Body of pancreas (tissue), 4 donors: ENCODE results near the gene FAS. TPM values are rescaled to one million over a fixed set of nuclear protein-coding genes. Genes with fewer than 3 reads are reported as not detected.

Experiments
- ATAC-seq: fragments of 150-250 bp; one replicate; pipeline ENCODE4 v1.9.1; 2016
- DNase-seq, 4 donors: peaks; one replicate each; pipeline ENCODE4 v3.0.0-alpha.2; 2019
- H3K27ac ChIP-seq, 4 donors: fragments of 200-600 bp; sonication (generic); 1 replicate in 3 of 4; 2 replicates in 1 of 4; pipeline versions ENCODE4 v1.5.1 to v1.6.1; 2016 to 2019; ENCODE audit warnings: mild to moderate bottlenecking in 1 of 4, mixed read lengths in 1 of 4, moderate library complexity in 1 of 4
- H3K27me3 ChIP-seq, 2 donors: fragments of 200-600 bp; sonication (generic); one replicate each; pipeline ENCODE4 v1.6.0; 2016; ENCODE audit warnings: mild to moderate bottlenecking in 1 of 2
- H3K36me3 ChIP-seq, 2 donors: fragments of 200-600 bp; sonication (generic); replicated peaks in 1 of 2; 2 replicates each; pipeline ENCODE4 v1.5.1; 2016; ENCODE audit warnings: low read depth in 2 of 2; ENCODE audit not compliant: insufficient read depth in 1 of 2
- H3K4me1 ChIP-seq: fragments of 200-600 bp; sonication (generic); one replicate; pipeline ENCODE4 v1.6.0; 2016
- H3K4me3 ChIP-seq, 2 donors: fragments of 200-600 bp; sonication (generic); 1 replicate in 1 of 2; 2 replicates in 1 of 2; pipeline ENCODE4 v1.5.1; 2016 to 2019
- H3K9me3 ChIP-seq, 3 donors: fragments of 200-600 bp; sonication (generic); 1 replicate in 2 of 3; 2 replicates in 1 of 3; pipeline ENCODE4 v1.5.1; 2016
- POLR2A ChIP-seq, 3 donors: fragments of 450-650 bp; IDR thresholded peaks; one replicate each; pipeline ENCODE4 v1.6.1; 2016; ENCODE audit warnings: antibody characterized with exemption in 3 of 3, mild to moderate bottlenecking in 2 of 3
- WGBS, 2 donors: methylation state at CpG; one replicate each; pipeline ENCODE4 v1.1.5; 2017; 5-methylcytosine and 5-hydroxymethylcytosine counted together
- intact Hi-C: fragments of 100-400 bp; cut with DNase I; formaldehyde crosslinking; loops from one replicate; pipeline ENCODE4 v1.15.1; 2023
- total RNA-seq, 2 donors: library from RNA; depleted of rRNA; stranded (reverse); fragments of >200 nt; gene quantifications; one replicate each; pipeline ENCODE4 v1.1.0, GENCODE V29; 2016
- TF ChIP-seq, protein P1 (sequence below), 7 experiments: fragments of 450-650 bp in 4 of 7; fragments of 200-600 bp in 3 of 7; sonication (generic) in 3 of 7; IDR thresholded peaks; one replicate each; pipeline ENCODE4 v1.5.1; 2016 to 2019; ENCODE audit warnings: antibody characterized with exemption in 7 of 7

The FAS gene
- total RNA-seq, 2 donors from 2014 or later = 13.7 to 22.1 TPM

DNA sequence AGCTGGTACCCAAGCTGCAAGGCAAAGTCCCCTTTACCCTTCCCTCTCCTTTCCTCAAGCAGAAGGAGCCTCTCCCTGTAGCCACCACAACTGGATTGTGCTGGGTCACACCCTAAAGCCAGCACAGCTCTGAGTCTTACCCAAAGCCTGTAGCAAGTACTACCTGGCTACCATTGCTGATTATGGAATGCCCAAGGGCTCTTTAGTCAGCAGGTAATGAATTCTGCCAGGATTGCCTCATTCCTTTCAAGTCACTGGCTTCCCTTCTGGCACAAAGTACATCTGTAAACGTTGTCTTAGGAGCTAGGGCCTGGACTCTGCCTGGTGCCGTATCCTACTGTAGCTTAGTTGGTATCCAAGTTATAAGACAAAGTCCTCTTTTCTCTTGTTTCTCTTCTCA is 52.0 kb downstream of the FAS start:
- H3K4me3 ChIP-seq = no peak overlapping the region
- TF ChIP-seq, protein P1, sequence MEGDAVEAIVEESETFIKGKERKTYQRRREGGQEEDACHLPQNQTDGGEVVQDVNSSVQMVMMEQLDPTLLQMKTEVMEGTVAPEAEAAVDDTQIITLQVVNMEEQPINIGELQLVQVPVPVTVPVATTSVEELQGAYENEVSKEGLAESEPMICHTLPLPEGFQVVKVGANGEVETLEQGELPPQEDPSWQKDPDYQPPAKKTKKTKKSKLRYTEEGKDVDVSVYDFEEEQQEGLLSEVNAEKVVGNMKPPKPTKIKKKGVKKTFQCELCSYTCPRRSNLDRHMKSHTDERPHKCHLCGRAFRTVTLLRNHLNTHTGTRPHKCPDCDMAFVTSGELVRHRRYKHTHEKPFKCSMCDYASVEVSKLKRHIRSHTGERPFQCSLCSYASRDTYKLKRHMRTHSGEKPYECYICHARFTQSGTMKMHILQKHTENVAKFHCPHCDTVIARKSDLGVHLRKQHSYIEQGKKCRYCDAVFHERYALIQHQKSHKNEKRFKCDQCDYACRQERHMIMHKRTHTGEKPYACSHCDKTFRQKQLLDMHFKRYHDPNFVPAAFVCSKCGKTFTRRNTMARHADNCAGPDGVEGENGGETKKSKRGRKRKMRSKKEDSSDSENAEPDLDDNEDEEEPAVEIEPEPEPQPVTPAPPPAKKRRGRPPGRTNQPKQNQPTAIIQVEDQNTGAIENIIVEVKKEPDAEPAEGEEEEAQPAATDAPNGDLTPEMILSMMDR (IDR thresholded peaks at IDR 0.05) = no peak
- TF ChIP-seq POLR2A (IDR thresholded peaks at IDR 0.05) = no peak
- no peaks in the 10 kb centered on the region for H3K9me3 ChIP-seq
- DNase-seq = no peak
- WGBS, 2 donors = 65 to 71% methylated on average over 2 of the region's 2 CpGs
- H3K27me3 ChIP-seq = no peaks in the 10 kb centered on the region
- H3K27ac ChIP-seq = no peak overlapping the region
- intact Hi-C loops = loop anchor here (5.0 kb wide), 1 partner anchor 165 kb away; the partner anchor contains the start of gene CH25H
- no peak for ATAC-seq
- no peaks in the 10 kb centered on the region for H3K4me1 ChIP-seq
- H3K36me3 ChIP-seq = no peaks in the 10 kb centered on the region

DNA sequence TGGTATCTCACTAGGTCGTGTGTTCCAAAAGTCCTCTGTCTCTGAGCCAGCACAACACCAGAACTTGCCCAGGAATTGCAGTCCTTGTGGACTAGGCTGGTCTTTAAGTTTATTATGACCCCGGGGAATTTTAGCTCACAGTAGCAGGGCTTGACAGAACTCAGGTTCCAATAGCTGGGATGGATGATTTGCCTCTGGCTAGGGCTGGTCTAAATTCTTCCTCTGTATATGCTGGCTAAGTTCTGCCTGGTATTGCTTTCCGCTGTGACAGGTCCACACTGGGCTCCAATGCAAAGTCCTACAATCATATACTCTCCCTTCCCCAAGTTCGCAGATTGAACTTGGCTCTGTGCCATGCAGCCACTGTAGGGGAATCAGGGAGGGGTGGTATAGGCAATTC is 52.5 kb downstream of the FAS start:
- no peaks in the 10 kb centered on the region for H3K4me1 ChIP-seq
- no peaks in the 10 kb centered on the region for H3K27me3 ChIP-seq
- TF ChIP-seq, protein P1 (IDR thresholded peaks at IDR 0.05) = no peak
- no peak for TF ChIP-seq POLR2A (IDR thresholded peaks at IDR 0.05)
- DNase-seq (no peak), ATAC-seq (no peak)
- intact Hi-C loops = loop anchor here (5.0 kb wide), 1 partner anchor 164 kb away; the partner anchor contains the start of gene CH25H
- no peak overlapping the region for H3K27ac ChIP-seq
- no peaks in the 10 kb centered on the region for H3K9me3 ChIP-seq
- WGBS, 2 donors = 70 to 84% methylated on average over 4 of the region's 4 CpGs
- H3K36me3 ChIP-seq = no peaks in the 10 kb centered on the region
- no peak overlapping the region for H3K4me3 ChIP-seq

DNA sequence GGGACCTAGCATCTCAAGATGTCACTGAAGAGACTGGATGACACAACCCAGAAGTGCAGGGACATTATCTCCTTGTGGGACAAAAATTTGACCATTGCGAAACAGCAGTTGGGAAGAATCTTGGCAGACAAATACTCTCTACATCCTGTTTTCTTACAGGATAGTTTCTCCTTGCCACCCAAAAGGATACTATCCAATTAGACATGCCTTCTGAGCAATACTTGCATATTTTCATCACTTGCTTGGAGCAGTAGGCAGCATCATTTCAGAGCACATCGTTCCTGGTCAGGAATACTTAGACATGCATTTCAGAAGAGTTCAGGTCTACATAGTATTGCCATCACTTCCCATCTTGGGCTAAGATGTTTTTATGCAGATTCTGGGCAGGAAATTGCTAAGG is 56.8 kb downstream of the FAS start:
- 79 to 88% methylated on average over 2 of the region's 2 CpGs for WGBS, 2 donors
- Histone ChIP-seq H3K27ac (no peak overlapping the region), H3K36me3 (no peaks in the 10 kb centered on the region), H3K9me3 (no peaks in the 10 kb centered on the region), H3K4me3 (no peak overlapping the region), H3K27me3 (no peaks in the 10 kb centered on the region), H3K4me1 (no peaks in the 10 kb centered on the region)
- ATAC-seq (peak; percentile 30), DNase-seq (no peak)
- intact Hi-C loops = no loop called here
- TF ChIP-seq, protein P1 (IDR thresholded peaks at IDR 0.05) = no peak
- no peak for TF ChIP-seq POLR2A (IDR thresholded peaks at IDR 0.05)

DNA sequence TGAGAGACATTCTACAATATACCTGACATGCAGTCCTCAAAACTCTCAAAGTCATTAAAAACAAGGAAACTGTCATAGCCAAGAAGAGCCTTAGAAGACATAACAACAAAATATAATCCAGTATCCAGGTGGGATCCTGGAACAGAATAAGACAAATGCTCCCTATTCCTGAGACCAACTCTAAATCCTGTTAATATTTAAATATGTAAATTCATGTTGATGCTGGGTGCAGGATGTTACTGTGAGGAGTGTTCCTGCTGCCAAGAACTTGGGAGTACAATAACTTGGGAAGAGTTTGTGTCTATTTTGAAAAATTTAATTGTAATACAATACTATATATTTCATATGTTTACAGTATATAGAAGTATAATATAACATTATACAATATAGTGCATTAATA is 61.0 kb downstream of the FAS start:
- TF ChIP-seq, protein P1 (IDR thresholded peaks at IDR 0.05) = no peak
- no peak for TF ChIP-seq POLR2A (IDR thresholded peaks at IDR 0.05)
- Histone ChIP-seq H3K36me3 (no peaks in the 10 kb centered on the region), H3K9me3 (no peaks in the 10 kb centered on the region), H3K4me3 (no peak overlapping the region), H3K4me1 (no peaks in the 10 kb centered on the region), H3K27ac (no peak overlapping the region), H3K27me3 (no peaks in the 10 kb centered on the region)
- intact Hi-C loops = no loop called here
- ATAC-seq (no peak), DNase-seq (no peak)

DNA sequence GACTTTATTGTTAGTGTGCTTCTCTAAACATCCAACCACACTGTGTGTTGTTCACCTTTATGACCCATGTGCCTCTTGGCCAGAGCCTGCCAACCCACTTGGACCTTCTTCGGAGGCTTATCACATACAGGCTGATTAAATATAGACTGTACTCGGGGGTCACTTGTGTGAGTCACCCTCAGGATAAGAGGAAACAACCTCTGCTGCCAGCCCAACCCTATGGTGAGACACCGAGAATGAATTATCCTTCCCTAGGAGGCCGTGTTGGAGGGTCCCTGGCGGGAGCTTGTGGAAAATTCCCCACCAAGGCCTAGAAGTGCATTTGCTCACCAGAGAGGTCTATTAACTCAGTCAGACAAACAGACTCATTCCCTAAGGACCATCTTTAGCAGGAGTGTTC is 63.0 kb downstream of the FAS start:
- Histone ChIP-seq H3K36me3 (no peaks in the 10 kb centered on the region), H3K27me3 (no peaks in the 10 kb centered on the region), H3K4me3 (no peak overlapping the region), H3K27ac (no peak overlapping the region), H3K9me3 (no peaks in the 10 kb centered on the region), H3K4me1 (no peaks in the 10 kb centered on the region)
- 59 to 66% methylated on average over 5 of the region's 5 CpGs for WGBS, 2 donors
- intact Hi-C loops = no loop called here
- ATAC-seq (no peak), DNase-seq (no peak)
- TF ChIP-seq POLR2A (IDR thresholded peaks at IDR 0.05) = no peak
- TF ChIP-seq, protein P1 (IDR thresholded peaks at IDR 0.05) = no peak
